ENCODE measurements around the gene C17orf50. TPM values are rescaled to one million over a fixed set of nuclear protein-coding genes. Genes with fewer than 3 reads are reported as not detected.

C17orf50 gene
- total RNA-seq, 1 experiment from 2014 or later: not detected

- intact Hi-C loops (cut with micrococcal nuclease): no loop called here
- H3K4me3 ChIP-seq (replicated peaks in 1 of 2; ENCODE audit: low read depth in 1 of 2, low read length in 2 of 2): no peak overlapping the region
- ChIA-PET RAD21 (ENCODE audit: low non-redundant PET in 1 of 2, low total read pairs in 2 of 2, uncharacterized antibody in 2 of 2, unreplicated experiment in 2 of 2) (interaction anchor here in 1 of 2 experiments (1.2 kb wide), 1 partner anchor 22 kb away, joined by 3 read pairs; no protein-coding TSS in a partner anchor), POLR2A (interaction anchor here (3.3 kb wide), 1 partner anchor 43 kb away, joined by 41 read pairs; the partner anchor contains the start of gene TAF15), CTCF (interaction anchor here (1.3 to 5.1 kb wide), 4 partner anchors 12 to 43 kb away, joined by 6 to 76 read pairs (median 36); partner anchors contain the start of gene TAF15)
- H3K27me3 ChIP-seq (ENCODE audit: insufficient read depth, low read length): no peaks in the 10 kb centered on the region
- no peak for TF ChIP-seq FOSL1 (IDR thresholded peaks at IDR 0.05; ENCODE audit: low read depth)
- TF ChIP-seq EZH2 (IDR thresholded peaks at IDR 0.05): no peak
- TF ChIP-seq EZH2phosphoT487 (IDR thresholded peaks at IDR 0.05; ENCODE audit: borderline replicate concordance): no peak
- no peak for TF ChIP-seq YY1 (IDR thresholded peaks at IDR 0.05; ENCODE audit: extremely low read depth, insufficient replicate concordance, low read depth, low read length)
- no peak for TF ChIP-seq CEBPB (IDR thresholded peaks at IDR 0.05; ENCODE audit: low read depth)
- no peak for TF ChIP-seq POLR2A (IDR thresholded peaks at IDR 0.05; ENCODE audit: borderline replicate concordance, extremely low read depth, insufficient read depth, insufficient read length)
- no peak for TF ChIP-seq ZFX (IDR thresholded peaks at IDR 0.05)
- TF ChIP-seq SIN3A (IDR thresholded peaks at IDR 0.05; ENCODE audit: low read depth): no peak
- no peak for TF ChIP-seq RAD21 (IDR thresholded peaks at IDR 0.05; ENCODE audit: low read depth)
- no peak for TF ChIP-seq ZNF274 (IDR thresholded peaks at IDR 0.05; ENCODE audit: low read depth, low read length)
- no peak for TF ChIP-seq ZBTB33 (IDR thresholded peaks at IDR 0.05; ENCODE audit: extremely low read depth, insufficient replicate concordance, low read length)
- no peak for TF ChIP-seq ATF3 (IDR thresholded peaks at IDR 0.05)
- TF ChIP-seq EGR1 (IDR thresholded peaks at IDR 0.05; ENCODE audit: low read depth): no peak
- no peak for TF ChIP-seq REST (IDR thresholded peaks at IDR 0.05; ENCODE audit: low read depth)
- H3K9ac ChIP-seq (ENCODE audit: low read length): no peak overlapping the region
- H3K4me2 ChIP-seq (ENCODE audit: low read length): no peak overlapping the region
- DNase-seq (ENCODE audit: low read depth, low spot score): no peak
- H3K9me2 ChIP-seq (ENCODE audit: insufficient read depth): no peaks in the 10 kb centered on the region
- no peak for ATAC-seq
- BruUV-seq (replicated peaks): no TSS peak
- H3K9me3 ChIP-seq (ENCODE audit: control insufficient read depth in 1 of 2, insufficient read depth in 1 of 2, low read depth in 1 of 2, low read length in 2 of 2): no peaks in the 10 kb centered on the region
- H3K27ac ChIP-seq (ENCODE audit: low read depth, low read length): no peak overlapping the region
- H2AFZ ChIP-seq (ENCODE audit: low read depth, low read length, poor library complexity, severe bottlenecking): no peak overlapping the region
- H4K20me1 ChIP-seq (ENCODE audit: insufficient read depth): no peaks in the 10 kb centered on the region
- H3K4me1 ChIP-seq (ENCODE audit: control insufficient read depth in 1 of 2, insufficient read depth in 2 of 2, low read length in 2 of 2): peaks cover 5 to 12% of the 10 kb centered on the region in 2 experiments; a peak in 3 of 4 replicates
- no peaks in the 10 kb centered on the region for H3K79me2 ChIP-seq (ENCODE audit: insufficient read depth, low read length)
- H3K36me3 ChIP-seq (ENCODE audit: control insufficient read depth in 1 of 2, insufficient read depth in 2 of 2, low read length in 2 of 2): no peaks in the 10 kb centered on the region
Measured at GRCh38 chr17:35765756-35766488, 5.2 kb downstream of the C17orf50 start.

All from HCT116 (cell line).